ENCODE results near the gene TCF12. TPM values are rescaled to one million over a fixed set of nuclear protein-coding genes. Genes with fewer than 3 reads are reported as not detected.

The TCF12 gene
- total RNA-seq, 1 experiment from 2014 or later, result 76.7 TPM

DNA sequence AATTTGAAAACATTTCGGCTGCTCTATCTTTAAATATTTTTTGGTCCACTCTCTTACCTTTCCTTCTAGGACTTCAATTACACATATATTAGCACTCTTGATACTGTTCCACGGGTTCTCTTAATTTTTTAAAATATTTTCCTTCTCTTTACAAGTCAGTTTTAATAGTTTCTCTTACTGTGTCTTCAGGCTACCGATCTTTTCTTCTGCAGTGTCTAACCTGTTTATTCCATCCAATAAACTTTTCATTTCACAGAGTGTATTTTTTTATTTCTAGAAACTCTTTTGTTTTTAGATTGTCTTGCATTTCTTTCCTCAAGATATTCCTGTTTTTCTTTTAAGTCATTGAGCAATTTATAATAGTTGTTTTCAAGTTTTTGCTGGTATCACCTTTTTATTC, 27.7 kb downstream of the TCF12 start:
- Mint-ChIP-seq H3K9me3 (peaks cover 2 to 4% of the 10 kb centered on the region in 2 experiments; a peak in 3 of 5 replicates), H3K27ac (no peak overlapping the region; a peak in 1 of 7 replicates), H3K27me3 (ENCODE audit: low read depth) (no peaks in the 10 kb centered on the region), H3K4me1 (peaks cover 6 to 16% of the 10 kb centered on the region in 2 experiments; a peak in 3 of 4 replicates), H3K36me3 (ENCODE audit: insufficient read depth in 1 of 3, low read depth in 3 of 3) (peaks cover 14 to 20% (median 15%) of the 10 kb centered on the region in 3 experiments), H3K4me3 (no peak overlapping the region)
- no peak overlapping the region for H3K56ac ChIP-seq (ENCODE audit: insufficient read length, low read depth, low read length)
- WGBS (ENCODE audit: extremely low coverage, insufficient read length, low lambda C conversion rate), result no CpG with 5 or more reads among the region's 3 CpGs
- no peak for DNase-seq
- no peaks in the 10 kb centered on the region for H3K27me3 ChIP-seq (ENCODE audit: insufficient read depth, low read length)
- no peaks in the 10 kb centered on the region; the same call in 1 of the 2 replicates for H3K4me1 ChIP-seq (ENCODE audit: insufficient read depth, low read length)
- H4K20me1 ChIP-seq (ENCODE audit: control insufficient read depth, insufficient read depth, insufficient read length), result no peaks in the 10 kb centered on the region
- peaks cover 3% of the 10 kb centered on the region; the same call in 1 of the 2 replicates for H3K79me2 ChIP-seq (ENCODE audit: insufficient read depth, low read length)
- no peaks in the 10 kb centered on the region for H3K23me2 ChIP-seq (ENCODE audit: insufficient read length, low read depth, low read length, poor library complexity, severe bottlenecking)
- no peak overlapping the region for H3K4ac ChIP-seq (ENCODE audit: low read depth, low read length)
- no peak overlapping the region for H2BK120ac ChIP-seq (ENCODE audit: low read depth, low read length, poor library complexity, severe bottlenecking)
- H2BK20ac ChIP-seq (ENCODE audit: low read depth, low read length, poor library complexity, severe bottlenecking), result no peak overlapping the region
- no peak overlapping the region for H2BK15ac ChIP-seq (ENCODE audit: low read depth, low read length)
- no peak overlapping the region for H4K8ac ChIP-seq (replicated peaks; ENCODE audit: insufficient read length, low read depth, low read length)
- no peak overlapping the region for H4K5ac ChIP-seq (ENCODE audit: insufficient read length, low read depth, low read length)
- no peak overlapping the region for H4K91ac ChIP-seq (ENCODE audit: insufficient read length, low read depth, low read length)
- no peak overlapping the region for H3K9ac ChIP-seq (ENCODE audit: extremely low read depth, insufficient read length, low read length)
- no peaks in the 10 kb centered on the region for H3K9me3 ChIP-seq (ENCODE audit: control insufficient read depth, low read depth, low read length)
- H3K23ac ChIP-seq (ENCODE audit: insufficient read length, low read depth, low read length), result no peak overlapping the region
- TF ChIP-seq, protein P1, sequence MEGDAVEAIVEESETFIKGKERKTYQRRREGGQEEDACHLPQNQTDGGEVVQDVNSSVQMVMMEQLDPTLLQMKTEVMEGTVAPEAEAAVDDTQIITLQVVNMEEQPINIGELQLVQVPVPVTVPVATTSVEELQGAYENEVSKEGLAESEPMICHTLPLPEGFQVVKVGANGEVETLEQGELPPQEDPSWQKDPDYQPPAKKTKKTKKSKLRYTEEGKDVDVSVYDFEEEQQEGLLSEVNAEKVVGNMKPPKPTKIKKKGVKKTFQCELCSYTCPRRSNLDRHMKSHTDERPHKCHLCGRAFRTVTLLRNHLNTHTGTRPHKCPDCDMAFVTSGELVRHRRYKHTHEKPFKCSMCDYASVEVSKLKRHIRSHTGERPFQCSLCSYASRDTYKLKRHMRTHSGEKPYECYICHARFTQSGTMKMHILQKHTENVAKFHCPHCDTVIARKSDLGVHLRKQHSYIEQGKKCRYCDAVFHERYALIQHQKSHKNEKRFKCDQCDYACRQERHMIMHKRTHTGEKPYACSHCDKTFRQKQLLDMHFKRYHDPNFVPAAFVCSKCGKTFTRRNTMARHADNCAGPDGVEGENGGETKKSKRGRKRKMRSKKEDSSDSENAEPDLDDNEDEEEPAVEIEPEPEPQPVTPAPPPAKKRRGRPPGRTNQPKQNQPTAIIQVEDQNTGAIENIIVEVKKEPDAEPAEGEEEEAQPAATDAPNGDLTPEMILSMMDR (conservative IDR thresholded peaks at IDR 0.05), result no peak
- no peak overlapping the region for H3K18ac ChIP-seq (ENCODE audit: insufficient read length, low read depth, low read length)
- H3K4me2 ChIP-seq (ENCODE audit: insufficient read depth, insufficient read length, low read length), result no peak overlapping the region
- H3K14ac ChIP-seq (ENCODE audit: insufficient read depth, low read length), result no peak overlapping the region
- no peak overlapping the region for H2AFZ ChIP-seq (ENCODE audit: low read length)
- no peak overlapping the region for H2AK5ac ChIP-seq (ENCODE audit: insufficient read length, low read length)
- no peak overlapping the region for H2BK12ac ChIP-seq (ENCODE audit: insufficient read length, low read depth, low read length)
- H2BK5ac ChIP-seq (ENCODE audit: insufficient read length, low read length), result no peak overlapping the region
- no peak overlapping the region for H3K27ac ChIP-seq (ENCODE audit: insufficient read length, low read depth, low read length)
- peaks cover 3% of the 10 kb centered on the region for H3K79me1 ChIP-seq (ENCODE audit: insufficient read depth, low read depth, low read length, poor library complexity, severe bottlenecking)
- no peak overlapping the region for H3T11ph ChIP-seq (ENCODE audit: low read length)

Data from H9 (cell line).